Measurements from ENCODE around the gene TMEM178B. TPM values are rescaled to one million over a fixed set of nuclear protein-coding genes. Genes with fewer than 3 reads are reported as not detected.

Gene TMEM178B
- total RNA-seq, 1 experiment from 2014 or later: not detected

- Histone ChIP-seq H3K9me3 (ENCODE audit: insufficient read depth, low read depth) (no peaks in the 10 kb centered on the region), H3K27ac (no peak overlapping the region), H3K27me3 (ENCODE audit: insufficient read depth, low read depth) (peaks cover 7% of the 10 kb centered on the region; the same call in 1 of the 2 replicates), H4K20me1 (ENCODE audit: insufficient read depth) (no peaks in the 10 kb centered on the region), H3K4me1 (replicated peaks; ENCODE audit: insufficient read depth) (no peaks in the 10 kb centered on the region), H2AFZ (no peak overlapping the region), H3F3A (ENCODE audit: insufficient read depth, low read depth) (no peaks in the 10 kb centered on the region), H3K36me3 (ENCODE audit: low read depth) (no peaks in the 10 kb centered on the region), H3K79me2 (ENCODE audit: low read depth) (no peaks in the 10 kb centered on the region), H3K9me2 (ENCODE audit: insufficient read depth) (no peaks in the 10 kb centered on the region), H3K4me2 (no peak overlapping the region), H3K4me3 (no peak overlapping the region)
- intact Hi-C loops (cut with micrococcal nuclease; ENCODE audit: unreplicated experiment): no loop called here
- no peak for DNase-seq
- TF ChIP-seq EZH2 (IDR thresholded peaks at IDR 0.05; ENCODE audit: low read depth) (no peak), CTCF (conservative IDR thresholded peaks at IDR 0.05) (no peak)
- BruUV-seq (replicated peaks): no TSS peak
- ChIA-PET POLR2A (ENCODE audit: unreplicated experiment) (no interaction called here), CTCF (no interaction called here)
Measured at GRCh38 chr7:141358386-141358785, 284.5 kb downstream of the TMEM178B start.

- H2AFZ ChIP-seq: no peak overlapping the region
- DNase-seq: no peak
- BruUV-seq (replicated peaks): no TSS peak
- no peak overlapping the region for H3K4me3 ChIP-seq
- TF ChIP-seq CTCF (conservative IDR thresholded peaks at IDR 0.05): no peak
- no peak for TF ChIP-seq EZH2 (IDR thresholded peaks at IDR 0.05; ENCODE audit: low read depth)
- ChIA-PET CTCF (no interaction called here), POLR2A (ENCODE audit: unreplicated experiment) (interaction anchor here (0.6 kb wide), 1 partner anchor 39 kb away, joined by 5 read pairs; no protein-coding TSS in a partner anchor)
- H3K36me3 ChIP-seq (ENCODE audit: low read depth): no peaks in the 10 kb centered on the region
- intact Hi-C loops (cut with micrococcal nuclease; ENCODE audit: unreplicated experiment): no loop called here
- H3K9me2 ChIP-seq (ENCODE audit: insufficient read depth): no peaks in the 10 kb centered on the region
- H3K79me2 ChIP-seq (ENCODE audit: low read depth): no peaks in the 10 kb centered on the region
- H3F3A ChIP-seq (ENCODE audit: insufficient read depth, low read depth): no peaks in the 10 kb centered on the region
- no peaks in the 10 kb centered on the region for H3K4me1 ChIP-seq (replicated peaks; ENCODE audit: insufficient read depth)
- no peaks in the 10 kb centered on the region for H3K9me3 ChIP-seq (ENCODE audit: insufficient read depth, low read depth)
- no peaks in the 10 kb centered on the region for H4K20me1 ChIP-seq (ENCODE audit: insufficient read depth)
- H3K27me3 ChIP-seq (ENCODE audit: insufficient read depth, low read depth): 0 out of 2 replicates have a peak, but pooled peaks cover 3% of the 10 kb centered on the region
- H3K27ac ChIP-seq: no peak overlapping the region
- H3K4me2 ChIP-seq: no peak overlapping the region
Measured at GRCh38 chr7:141359262-141359661, 285.4 kb downstream of the TMEM178B start.

- H3K27me3 ChIP-seq (ENCODE audit: insufficient read depth, low read depth): 0 out of 2 replicates have a peak, but pooled peaks cover 3% of the 10 kb centered on the region
- no peak overlapping the region for H3K4me2 ChIP-seq
- no peak overlapping the region for H3K27ac ChIP-seq
- H3K4me1 ChIP-seq (replicated peaks; ENCODE audit: insufficient read depth): no peaks in the 10 kb centered on the region
- intact Hi-C loops (cut with micrococcal nuclease; ENCODE audit: unreplicated experiment): no loop called here
- no TSS peak for BruUV-seq (replicated peaks)
- H3K9me2 ChIP-seq (ENCODE audit: insufficient read depth): no peaks in the 10 kb centered on the region
- no peaks in the 10 kb centered on the region for H3F3A ChIP-seq (ENCODE audit: insufficient read depth, low read depth)
- H3K4me3 ChIP-seq: no peak overlapping the region
- TF ChIP-seq EZH2 (IDR thresholded peaks at IDR 0.05; ENCODE audit: low read depth) (no peak), CTCF (conservative IDR thresholded peaks at IDR 0.05) (no peak)
- no peaks in the 10 kb centered on the region for H3K79me2 ChIP-seq (ENCODE audit: low read depth)
- CTCF ChIA-PET: no interaction called here
- no peak for DNase-seq
- no peaks in the 10 kb centered on the region for H4K20me1 ChIP-seq (ENCODE audit: insufficient read depth)
- POLR2A ChIA-PET (ENCODE audit: unreplicated experiment): no interaction called here
- H2AFZ ChIP-seq: no peak overlapping the region
- H3K9me3 ChIP-seq (ENCODE audit: insufficient read depth, low read depth): no peaks in the 10 kb centered on the region
- no peaks in the 10 kb centered on the region for H3K36me3 ChIP-seq (ENCODE audit: low read depth)
Measured at GRCh38 chr7:141359740-141360415, 286.0 kb downstream of the TMEM178B start.

Measured in PC-9 (cell line).